CD4-positive, alpha-beta T cell treated with Interleukin-2 at 100 ng/mL for 4 hours (primary cell): ENCODE measurements around the gene TGFBR3L.
"Not testable (repeated sequence)": the region's sequence is repeated elsewhere in the genome, so short reads cannot be mapped to it uniquely, and the experiment has no call there.

ENCODE experiments used
- DNase-seq: peaks from one replicate; pipeline ENCODE4 v3.0.0-alpha.2; 2020; ENCODE audit warnings: low spot score

The TGFBR3L gene

DNA sequence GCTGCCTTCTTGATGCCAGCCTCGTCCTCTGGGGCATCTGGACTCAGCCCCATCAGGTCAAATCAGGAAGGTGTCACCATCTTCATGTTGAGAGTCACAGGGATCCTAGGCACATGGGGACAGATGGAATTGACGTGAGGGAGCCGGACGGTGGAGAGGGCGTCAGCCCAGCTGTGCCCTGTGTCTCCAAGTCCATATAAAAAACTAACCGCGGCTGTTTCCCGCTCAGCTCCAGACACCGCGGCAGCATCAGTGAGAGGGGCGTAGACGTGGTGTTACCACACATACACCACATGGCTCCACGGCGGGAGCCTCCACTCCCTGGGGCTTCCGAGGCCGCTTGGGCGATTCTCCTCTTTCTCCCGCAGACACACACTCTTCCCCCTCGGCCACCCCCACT, 34.8 kb upstream of the TGFBR3L start:
- no peak for DNase-seq

DNA sequence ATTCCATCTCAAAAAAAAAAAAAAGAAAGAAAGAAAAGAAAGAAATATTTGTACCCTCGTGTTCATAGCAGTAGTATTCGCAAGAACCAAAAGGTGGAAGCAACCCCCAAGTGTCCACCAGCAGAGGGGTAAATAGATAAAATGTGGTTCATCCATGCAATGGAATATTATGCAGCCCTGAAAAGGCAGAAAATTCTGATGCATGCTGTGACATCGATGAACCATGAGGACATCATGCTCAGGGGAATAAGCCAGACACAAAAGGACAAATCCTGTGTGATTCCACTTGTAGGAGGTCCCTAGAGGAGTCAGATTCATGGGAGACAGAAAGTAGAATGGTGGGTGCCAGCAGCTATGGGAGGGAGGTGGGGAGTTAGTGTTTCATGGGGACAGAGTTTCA, 32.7 kb upstream of the TGFBR3L start:
- DNase-seq = no peak

DNA sequence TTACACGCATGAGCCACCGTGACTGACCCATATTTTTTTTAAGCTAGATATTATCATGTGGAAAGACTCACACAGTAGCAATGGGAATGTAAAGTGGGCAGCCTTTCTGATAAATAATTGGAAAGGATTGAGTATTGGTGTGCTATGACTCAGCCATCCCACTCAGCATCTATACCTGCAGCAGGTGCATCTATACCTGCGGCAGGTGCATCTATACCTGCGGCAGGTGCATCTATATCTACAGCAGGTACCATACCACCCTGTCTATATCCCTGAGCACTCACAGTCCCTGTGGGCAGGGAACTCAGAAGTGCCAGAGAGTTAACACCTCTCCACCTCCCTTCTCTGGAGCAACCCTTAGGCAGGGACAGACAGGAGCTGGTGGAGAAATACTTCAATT, 31.5 kb upstream of the TGFBR3L start:
- no peak for DNase-seq

DNA sequence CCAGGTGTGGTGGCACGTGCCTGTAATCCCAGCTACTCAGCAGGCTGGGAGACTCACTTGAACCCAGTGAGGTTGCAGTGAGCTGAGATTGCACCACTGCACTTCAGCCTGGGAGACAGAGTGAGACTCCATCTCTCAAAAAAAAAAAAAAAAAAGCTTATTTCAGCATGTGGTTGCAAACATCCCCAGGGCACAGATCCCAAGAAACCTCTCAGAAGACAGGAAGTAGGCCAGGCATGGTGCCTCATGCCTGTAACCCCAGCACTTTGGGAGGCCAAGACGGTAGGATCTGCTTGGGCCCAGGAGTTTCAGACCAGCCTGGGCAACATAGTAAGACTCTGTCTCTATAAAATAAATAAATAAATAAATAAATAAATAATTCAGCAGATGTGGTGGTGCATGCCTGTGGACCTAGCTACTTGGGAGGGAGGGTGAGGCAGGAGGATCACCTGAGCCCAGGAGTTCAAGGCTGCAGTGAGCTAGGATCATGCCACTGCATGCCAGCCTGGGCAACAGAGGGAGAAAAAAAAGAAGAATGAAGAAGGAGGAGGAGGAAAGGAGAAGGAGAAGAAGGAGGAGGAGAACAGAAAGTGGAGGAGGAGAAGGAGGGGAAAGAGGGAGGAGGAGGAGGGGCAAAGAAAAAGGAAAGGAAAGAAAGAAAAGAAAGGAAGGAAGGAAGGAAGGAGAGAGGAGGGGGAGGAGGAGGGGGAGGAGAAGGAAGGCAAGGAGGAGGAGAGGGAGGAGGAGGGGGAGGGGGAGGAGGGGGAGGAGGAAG, 30.6 kb upstream of the TGFBR3L start:
- DNase-seq = no peak

DNA sequence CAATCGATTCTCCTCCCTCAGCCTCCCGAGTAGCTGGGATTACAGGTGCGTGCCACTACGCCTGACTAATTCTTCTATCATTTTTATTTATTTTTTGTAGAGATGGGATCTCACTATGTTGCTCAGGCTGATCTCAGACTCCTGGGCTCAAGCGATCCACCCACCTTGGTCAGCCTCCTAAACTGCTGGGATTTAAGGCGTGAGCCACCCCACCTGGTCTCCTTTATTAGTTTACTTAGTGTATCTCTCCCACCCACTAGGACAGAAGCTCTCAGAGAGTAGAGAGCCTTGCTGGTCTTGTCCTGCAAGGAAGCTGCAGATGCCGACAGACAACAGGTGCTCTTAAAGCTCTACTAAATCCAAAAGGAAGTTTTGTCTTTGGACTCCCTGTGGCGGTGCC, 28.8 kb upstream of the TGFBR3L start:
- DNase-seq = no peak

DNA sequence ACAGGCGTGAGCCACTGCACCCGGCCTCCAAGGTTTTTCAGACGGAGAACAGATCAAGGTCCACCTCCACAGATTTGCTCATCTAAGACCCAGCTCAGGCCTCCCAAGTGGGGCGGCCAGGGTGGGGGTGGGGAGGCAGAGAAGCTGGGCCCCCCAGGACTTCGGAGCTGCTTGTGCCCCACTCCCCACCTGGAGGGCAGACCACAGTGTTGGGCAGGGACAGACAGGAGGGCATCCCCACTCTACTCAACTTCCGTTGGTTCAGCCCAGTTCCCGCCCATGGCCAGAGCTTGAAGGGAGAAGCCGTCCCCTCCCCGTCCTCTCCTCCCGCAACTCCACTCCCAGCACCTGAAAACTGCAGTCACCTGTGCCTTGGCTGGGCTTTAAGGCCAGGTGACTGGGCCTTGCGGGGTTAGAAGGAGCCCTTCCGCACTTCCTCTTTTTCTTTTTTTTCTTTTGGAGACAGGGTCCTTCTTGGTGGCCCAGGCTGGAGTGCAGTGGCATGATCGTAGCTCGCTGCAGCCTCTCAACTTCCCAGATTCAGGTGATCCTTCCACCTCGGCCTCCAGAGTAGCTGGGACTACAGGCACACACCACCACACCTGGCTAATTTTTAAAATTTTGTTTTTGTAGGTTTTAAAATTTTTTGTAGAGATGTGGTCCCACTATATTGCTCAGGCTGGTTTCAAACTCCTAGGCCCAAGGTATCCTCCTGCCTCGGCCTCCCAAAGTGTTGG, 27.1 kb upstream of the TGFBR3L start:
- no peak for DNase-seq

DNA sequence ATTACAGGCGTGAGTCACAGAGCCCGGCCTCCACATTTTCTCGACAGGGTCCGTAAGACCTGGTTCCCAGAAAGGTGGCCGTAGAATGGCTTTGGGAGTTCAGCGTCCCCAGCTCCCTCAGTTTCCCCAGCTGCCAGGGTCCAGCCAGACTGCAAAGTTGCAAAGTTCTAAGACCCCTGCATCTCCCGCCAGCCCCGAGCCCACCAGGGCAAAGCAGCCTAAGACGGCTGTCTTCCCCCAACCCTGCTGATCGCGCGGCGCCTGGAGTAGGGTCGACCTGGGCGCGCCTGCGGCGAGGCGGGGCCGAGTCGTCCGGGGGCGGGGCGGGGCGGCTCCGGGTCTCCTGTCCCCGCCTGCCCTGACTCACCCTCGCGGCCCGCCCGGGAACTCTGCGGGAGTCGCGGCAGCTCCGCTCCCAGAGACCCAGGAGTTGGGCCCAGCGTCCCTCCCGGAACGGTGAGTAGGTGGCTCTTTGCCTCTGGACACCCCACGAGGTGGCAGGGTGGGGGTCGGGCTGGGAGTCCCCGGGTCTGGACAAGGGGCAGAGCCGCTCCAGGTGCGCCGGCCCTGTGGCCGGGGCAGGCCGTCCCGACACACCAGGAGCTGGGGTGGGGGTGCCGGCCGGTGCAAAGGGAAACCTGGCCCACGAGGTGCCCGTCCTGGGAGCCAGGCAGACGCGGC, 26.3 kb upstream of the TGFBR3L start, which contains the start of gene LRRC8E:
TSS of gene LRRC8E (plus strand) at position 366 of the 681 bp plus-strand sequence. CDS start 7,094 bp downstream, outside the sequence.
- no peak for DNase-seq

DNA sequence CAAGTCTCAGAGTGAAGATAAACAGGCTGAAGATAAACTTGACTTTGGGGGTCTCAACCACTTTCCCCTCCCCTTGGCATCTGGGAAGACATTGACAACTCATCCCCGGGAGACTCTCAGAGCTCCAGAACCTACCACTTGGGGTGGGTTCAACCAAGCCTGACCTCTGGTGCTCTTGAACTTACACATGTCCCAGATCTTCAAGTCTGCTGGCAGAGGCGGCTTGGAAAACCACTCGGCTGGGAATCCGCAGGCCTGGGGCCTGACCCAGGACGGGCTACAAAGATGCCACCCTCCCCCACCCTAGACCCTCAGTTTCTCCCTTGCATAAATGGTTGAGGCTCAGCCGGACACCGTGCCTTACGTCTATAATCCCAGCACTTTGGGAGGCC, 25.8 kb upstream of the TGFBR3L start:
- DNase-seq = no peak

DNA sequence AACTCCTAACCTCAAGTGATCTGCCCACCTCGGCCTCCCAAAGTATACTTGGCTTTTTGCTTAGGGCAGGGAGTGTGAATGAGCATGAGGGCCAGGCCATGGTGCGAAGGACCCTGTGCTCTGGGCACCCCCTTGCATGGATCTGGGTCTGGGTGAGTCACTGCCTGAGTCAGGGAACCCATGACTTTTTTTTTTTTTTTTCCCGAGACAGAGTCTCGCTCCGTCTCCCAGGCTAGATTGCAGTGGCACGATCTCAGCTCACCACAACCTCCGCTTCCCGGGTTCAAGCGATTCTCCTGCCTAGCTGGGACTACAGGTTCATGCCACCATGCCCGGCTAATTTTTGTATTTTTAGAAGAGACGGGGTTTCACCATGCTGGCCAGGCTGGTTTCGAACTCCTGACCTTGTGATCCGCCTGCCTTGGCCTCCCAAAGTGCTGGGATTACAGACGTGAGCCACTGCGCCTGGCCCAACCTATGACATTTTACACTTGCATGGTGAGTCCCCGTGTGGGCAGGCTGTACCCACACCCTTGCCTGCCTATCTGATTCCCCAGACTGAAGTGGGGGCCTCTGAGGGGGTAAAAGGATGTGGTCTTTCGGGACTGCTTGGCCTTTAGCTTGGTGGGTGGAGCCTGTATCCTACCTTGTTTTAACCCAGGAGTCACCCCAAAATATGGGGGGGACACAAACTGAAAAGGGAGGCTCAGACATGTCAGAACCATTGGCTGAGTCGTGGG, 21.1 kb upstream of the TGFBR3L start:
- DNase-seq = not testable (repeated sequence)

DNA sequence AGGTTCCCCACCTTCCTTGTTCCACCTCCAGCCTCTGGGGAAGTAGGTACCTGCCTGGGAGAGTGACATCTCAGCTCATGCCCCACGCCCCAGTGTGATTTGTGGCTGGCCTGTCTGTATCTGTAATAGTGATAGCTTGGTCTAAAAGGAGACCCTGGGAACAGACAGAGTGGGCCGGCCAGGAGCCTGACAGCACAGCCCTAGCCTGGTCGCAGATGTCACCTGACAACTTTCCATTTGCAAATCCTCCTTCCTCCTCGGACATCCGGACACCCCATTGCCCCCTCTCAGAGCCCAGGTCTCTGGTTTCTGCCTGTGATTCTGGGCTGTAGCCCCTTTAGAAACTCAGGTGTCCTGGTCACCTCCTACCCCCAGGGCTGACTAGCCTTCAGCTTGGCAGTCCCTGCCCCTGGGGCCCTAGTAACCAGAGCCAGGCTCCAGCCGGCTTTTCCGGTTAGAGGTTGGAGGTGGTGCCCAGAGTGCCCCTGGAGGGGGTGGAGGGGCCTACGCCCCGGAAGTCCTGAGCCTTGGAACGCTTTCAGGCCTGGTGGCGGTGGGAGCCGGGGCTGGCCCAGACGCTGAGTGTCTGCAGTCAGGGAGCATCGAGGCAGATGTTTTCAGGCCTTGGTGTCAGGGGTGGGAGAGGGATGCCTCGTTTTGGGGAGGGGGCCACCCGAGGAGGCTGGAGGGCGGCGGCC, 19.9 kb upstream of the TGFBR3L start:
- no peak for DNase-seq

DNA sequence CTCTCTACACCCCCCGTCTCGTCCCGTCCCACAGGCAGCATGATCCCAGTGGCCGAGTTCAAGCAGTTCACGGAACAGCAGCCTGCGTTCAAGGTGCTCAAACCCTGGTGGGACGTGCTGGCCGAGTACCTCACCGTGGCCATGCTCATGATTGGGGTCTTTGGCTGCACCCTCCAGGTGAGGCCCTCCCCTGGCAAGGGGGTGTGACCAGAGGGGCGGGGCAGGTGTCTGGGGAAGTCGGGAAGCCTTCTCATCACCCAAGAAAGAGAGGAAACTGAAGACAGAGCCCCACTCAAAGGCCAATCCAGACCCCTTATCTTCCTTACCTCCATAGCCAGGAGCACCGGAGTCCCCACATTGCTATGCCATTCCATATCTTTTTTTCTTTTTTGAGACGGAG, 19.1 kb upstream of the TGFBR3L start:
- no peak for DNase-seq

DNA sequence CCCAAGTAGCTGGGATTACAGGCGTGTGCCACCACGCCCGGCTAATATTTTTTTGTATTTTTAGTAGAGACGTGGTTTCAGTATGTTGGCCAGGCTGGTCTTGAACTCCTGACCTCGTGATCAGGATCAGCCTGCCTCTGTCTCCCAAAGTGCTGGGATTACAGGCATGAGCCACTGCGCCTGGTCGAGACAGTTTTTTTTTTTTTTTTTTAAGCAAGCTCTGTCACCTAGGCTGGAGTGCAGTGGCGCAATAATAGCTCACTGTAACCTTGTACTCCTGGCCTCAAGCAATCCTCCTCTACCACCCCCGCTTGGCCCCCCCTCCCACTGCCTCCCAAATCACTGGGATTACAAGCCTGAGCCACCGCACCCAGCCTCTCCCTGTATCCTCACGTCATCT, 17.3 kb upstream of the TGFBR3L start:
- DNase-seq = no peak

DNA sequence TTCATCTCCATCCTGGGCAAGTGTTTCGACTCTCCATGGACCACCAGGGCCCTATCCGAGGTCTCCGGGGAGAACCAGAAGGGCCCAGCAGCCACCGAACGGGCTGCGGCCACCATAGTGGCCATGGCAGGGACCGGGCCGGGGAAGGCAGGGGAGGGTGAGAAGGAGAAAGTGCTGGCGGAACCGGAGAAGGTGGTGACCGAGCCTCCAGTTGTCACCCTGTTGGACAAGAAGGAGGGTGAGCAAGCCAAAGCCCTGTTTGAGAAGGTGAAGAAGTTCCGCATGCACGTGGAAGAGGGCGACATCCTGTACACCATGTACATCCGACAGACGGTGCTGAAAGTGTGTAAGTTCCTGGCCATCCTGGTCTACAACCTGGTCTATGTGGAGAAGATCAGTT, 15.7 kb upstream of the TGFBR3L start:
- DNase-seq = no peak

DNA sequence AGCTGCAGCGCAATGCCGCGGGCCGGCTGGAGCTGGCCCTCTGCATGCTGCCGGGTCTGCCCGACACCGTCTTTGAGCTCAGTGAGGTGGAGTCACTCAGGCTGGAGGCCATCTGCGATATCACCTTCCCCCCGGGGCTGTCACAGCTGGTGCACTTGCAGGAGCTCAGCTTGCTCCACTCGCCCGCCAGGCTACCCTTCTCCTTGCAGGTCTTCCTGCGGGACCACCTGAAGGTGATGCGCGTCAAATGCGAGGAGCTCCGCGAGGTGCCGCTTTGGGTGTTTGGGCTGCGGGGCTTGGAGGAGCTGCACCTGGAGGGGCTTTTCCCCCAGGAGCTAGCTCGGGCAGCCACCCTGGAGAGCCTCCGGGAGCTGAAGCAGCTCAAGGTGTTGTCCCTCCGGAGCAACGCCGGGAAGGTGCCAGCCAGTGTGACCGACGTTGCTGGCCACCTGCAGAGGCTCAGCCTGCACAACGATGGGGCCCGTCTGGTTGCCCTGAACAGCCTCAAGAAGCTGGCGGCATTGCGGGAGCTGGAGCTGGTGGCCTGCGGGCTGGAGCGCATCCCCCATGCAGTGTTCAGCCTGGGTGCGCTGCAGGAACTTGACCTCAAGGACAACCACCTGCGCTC, 14.8 kb upstream of the TGFBR3L start:
- no peak for DNase-seq

DNA sequence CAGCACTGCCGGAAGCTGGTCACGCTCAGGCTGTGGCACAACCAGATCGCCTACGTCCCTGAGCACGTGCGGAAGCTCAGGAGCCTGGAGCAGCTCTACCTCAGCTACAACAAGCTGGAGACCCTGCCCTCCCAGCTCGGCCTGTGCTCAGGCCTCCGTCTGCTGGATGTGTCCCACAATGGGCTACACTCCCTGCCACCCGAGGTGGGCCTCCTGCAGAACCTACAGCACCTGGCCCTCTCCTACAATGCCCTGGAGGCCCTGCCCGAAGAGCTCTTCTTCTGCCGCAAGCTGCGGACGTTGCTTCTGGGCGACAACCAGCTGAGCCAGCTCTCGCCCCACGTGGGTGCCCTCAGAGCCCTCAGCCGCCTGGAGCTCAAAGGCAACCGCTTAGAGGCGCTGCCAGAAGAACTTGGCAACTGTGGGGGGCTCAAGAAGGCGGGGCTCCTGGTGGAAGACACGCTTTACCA, 14.2 kb upstream of the TGFBR3L start:
- DNase-seq = no peak

DNA sequence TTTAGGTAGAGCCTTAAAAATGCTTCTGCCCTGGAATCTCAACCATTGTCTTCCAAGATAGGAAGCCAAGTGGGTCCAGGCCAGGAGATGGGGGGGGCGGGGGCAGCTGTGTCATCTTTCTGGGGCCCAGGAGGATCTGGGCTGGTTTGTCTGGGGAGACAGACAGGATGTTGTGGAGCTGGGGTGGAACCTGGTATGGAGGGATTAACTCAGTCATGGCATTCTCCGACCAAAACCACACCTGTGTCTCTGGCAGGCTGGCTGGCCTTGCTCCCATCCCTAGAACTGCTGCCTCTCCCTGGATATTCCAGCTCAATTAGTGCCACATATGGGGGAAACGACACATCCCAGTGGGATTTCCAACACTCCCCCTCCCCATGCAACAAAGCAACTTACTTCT, 13.7 kb upstream of the TGFBR3L start:
- no peak for DNase-seq

DNA sequence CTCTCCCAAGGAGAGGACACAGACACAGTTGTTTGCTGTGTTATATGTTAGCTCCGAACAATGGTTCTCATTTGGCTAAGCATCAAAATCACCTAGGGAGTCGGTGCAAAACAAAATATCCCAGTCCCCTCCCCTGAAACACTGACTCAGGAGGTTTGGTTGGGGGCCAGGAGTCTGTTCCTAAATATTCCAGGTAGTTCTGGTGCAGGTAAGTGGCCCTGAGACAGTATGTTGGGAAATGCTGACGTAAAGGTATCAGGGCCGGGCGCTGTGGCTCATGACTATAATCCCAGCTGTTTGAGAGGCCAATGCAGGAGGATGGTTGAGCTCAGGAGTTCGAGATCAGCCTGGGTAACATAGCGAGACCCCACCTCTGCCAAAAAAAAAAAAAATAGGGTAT, 13.3 kb upstream of the TGFBR3L start:
- DNase-seq = no peak

DNA sequence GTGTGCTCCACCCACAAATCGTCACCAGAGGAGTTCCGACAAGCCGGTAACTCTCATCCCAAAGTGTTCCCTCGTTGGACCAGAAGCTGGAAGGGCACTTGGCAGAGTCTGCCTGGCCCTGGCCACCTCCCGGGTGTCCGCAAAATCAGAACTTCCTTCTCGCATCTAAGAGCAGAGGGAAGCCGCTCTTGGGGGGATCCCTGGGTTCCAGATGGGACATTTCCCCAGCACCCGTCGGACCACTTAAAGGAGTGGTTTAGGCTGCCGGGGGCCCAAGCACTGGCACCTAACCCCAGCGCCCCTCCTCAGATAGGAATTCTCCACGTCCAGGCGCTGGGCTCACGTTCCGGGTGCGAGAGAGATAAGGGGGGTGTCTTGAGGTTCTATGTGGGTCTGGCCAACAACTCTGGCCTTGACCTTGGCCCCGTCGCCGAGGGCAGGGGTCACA, 11.8 kb upstream of the TGFBR3L start:
- DNase-seq = no peak

DNA sequence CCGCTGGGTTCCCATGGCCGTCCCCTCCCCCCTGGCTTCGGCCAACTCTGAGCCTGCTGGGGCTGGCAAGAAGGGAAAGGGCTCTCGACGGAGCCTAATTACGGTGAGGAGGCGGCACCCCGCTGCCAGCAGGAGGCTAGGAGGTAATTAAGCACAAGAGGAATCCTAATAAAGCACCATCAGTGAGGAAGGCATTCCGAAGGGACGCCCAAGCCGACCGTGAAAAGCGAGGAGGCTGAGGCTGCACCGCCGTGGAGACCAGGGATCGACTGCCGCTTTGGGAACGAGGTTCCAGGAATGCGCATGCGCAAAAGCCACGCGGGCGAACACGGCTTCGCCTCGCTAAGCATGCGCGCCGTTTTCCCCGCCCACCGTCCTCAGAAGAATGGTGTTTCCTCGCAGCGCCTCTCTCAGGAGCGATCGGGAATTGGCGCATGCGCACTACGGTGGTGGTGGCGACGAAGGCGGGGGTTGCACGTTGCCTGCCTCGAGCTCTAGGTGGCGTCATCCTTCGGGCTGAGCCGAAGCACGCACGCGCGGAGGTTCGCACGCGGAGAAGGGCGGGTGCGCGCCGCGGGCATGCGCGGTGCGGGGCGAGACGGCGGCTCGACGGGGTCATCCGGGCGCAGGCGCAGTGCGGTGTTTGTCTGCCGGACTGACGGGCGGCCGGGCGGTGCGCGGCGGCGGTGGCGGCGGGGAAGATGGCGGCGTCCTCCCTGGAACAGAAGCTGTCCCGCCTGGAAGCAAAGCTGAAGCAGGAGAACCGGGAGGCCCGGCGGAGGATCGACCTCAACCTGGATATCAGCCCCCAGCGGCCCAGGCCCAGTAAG, 11.2 kb upstream of the TGFBR3L start, which contains the start of gene MAP2K7:
TSS of gene MAP2K7 (plus strand) at position 634 of the 830 bp plus-strand sequence. CDS start at position 702, 68 bp downstream.
- DNase-seq = peak; percentile 100
